HTERT RPE-1 (cell line): ENCODE data around the gene C1orf159.
"Not testable (repeated sequence)": the region's sequence is repeated elsewhere in the genome, so short reads cannot be mapped to it uniquely, and the experiment has no call there.

Experiments
- in situ Hi-C: fragments of 300-500 bp; cut with MboI; formaldehyde crosslinking; loops from 4 replicates; pipeline ENCODE4 v1.14.3; 2020; ENCODE audit warnings: low sequenced_read_pairs

The C1orf159 gene

GRCh38 chr1:1150100-1150499 is 34.2 kb upstream of the C1orf159 start:
- in situ Hi-C loops: no loop called here

- in situ Hi-C loops: no loop called here
Observed at GRCh38 chr1:1149416-1149815, 33.5 kb upstream of the C1orf159 start.

- in situ Hi-C loops: no loop called here
Observed at GRCh38 chr1:1148569-1148968, 32.7 kb upstream of the C1orf159 start.

- in situ Hi-C loops: no loop called here
Observed at GRCh38 chr1:1148061-1148460, 32.2 kb upstream of the C1orf159 start.

- in situ Hi-C loops: no loop called here
Observed at GRCh38 chr1:1146596-1146995, 30.7 kb upstream of the C1orf159 start.

GRCh38 chr1:1146026-1146425 is 30.1 kb upstream of the C1orf159 start:
- in situ Hi-C loops: no loop called here

GRCh38 chr1:1145547-1145914 is 29.6 kb upstream of the C1orf159 start:
- in situ Hi-C loops: no loop called here

- in situ Hi-C loops: no loop called here
Observed at GRCh38 chr1:1144843-1145546, 29.1 kb upstream of the C1orf159 start.

- in situ Hi-C loops: no loop called here
Observed at GRCh38 chr1:1144122-1144842, 28.4 kb upstream of the C1orf159 start.

GRCh38 chr1:1143636-1144035 is 27.7 kb upstream of the C1orf159 start:
- in situ Hi-C loops: no loop called here

- in situ Hi-C loops: no loop called here
Observed at GRCh38 chr1:1142844-1143243, 27.0 kb upstream of the C1orf159 start.

- in situ Hi-C loops: not testable (repeated sequence)
Observed at GRCh38 chr1:1142352-1142751, 26.5 kb upstream of the C1orf159 start.

- in situ Hi-C loops: no loop called here
Observed at GRCh38 chr1:1141911-1142250, 26.0 kb upstream of the C1orf159 start.

GRCh38 chr1:1141244-1141910 is 25.5 kb upstream of the C1orf159 start:
- in situ Hi-C loops: no loop called here

- in situ Hi-C loops: no loop called here
Observed at GRCh38 chr1:1140673-1141072, 24.8 kb upstream of the C1orf159 start.

GRCh38 chr1:1137256-1138045 is 21.6 kb upstream of the C1orf159 start:
- in situ Hi-C loops: no loop called here

- in situ Hi-C loops: no loop called here
Observed at GRCh38 chr1:1136547-1137230, 20.8 kb upstream of the C1orf159 start.

- in situ Hi-C loops: no loop called here
Observed at GRCh38 chr1:1135339-1136136, 19.6 kb upstream of the C1orf159 start.

GRCh38 chr1:1134300-1134970 is 18.5 kb upstream of the C1orf159 start:
- in situ Hi-C loops: no loop called here
